PC-3 (cell line): ENCODE measurements around the gene JMJD6. TPM values are rescaled to one million over a fixed set of nuclear protein-coding genes. Genes with fewer than 3 reads are reported as not detected.

ENCODE experiments used
- ATAC-seq: fragments of 200-7000 bp; cut with Tn5 transposase; 2 replicates; pipeline ENCODE4 v1.9.1; 2020; ENCODE audit warnings: mild to moderate bottlenecking, moderate library complexity
- BruUV-seq: library from RNA; stranded (reverse); fragments of 400-500 nt; replicated peaks from 2 replicates; lab custom pipeline; 2021; lab: Mats Ljungman, UMichigan
- CTCF ChIA-PET: fragments of 300-600 bp; sonication (Branson Sonifier 250); formaldehyde crosslinking; loops from one replicate; lab custom pipeline; 2022; ENCODE audit warnings: antibody characterized with exemption; lab: Charles Lee
- POLR2A ChIA-PET: fragments of 300-600 bp; sonication (Branson Sonifier 250); formaldehyde crosslinking; loops from one replicate; lab custom pipeline; 2022; ENCODE audit warnings: antibody characterized with exemption; ENCODE audit not compliant: unreplicated experiment; lab: Charles Lee
- DNase-seq: peaks from one replicate; pipeline ENCODE4 v3.0.0-alpha.2; 2015
- H2AFZ ChIP-seq: fragments of 300-600 bp; sonication (generic); 2 replicates; pipeline ENCODE4 v1.6.0; 2016; ENCODE audit warnings: antibody characterized with exemption, low read length
- H3F3A ChIP-seq: fragments of 300-600 bp; sonication (generic); one replicate; pipeline ENCODE4 v1.6.0; 2017; ENCODE audit warnings: antibody characterized with exemption, low read length, control low read depth, mild to moderate bottlenecking; ENCODE audit not compliant: unreplicated experiment
- H3K27ac ChIP-seq: fragments of 300-600 bp; sonication (generic); 2 replicates; pipeline ENCODE4 v1.5.1; 2016; ENCODE audit warnings: mild to moderate bottlenecking, low read length
- H3K27me3 ChIP-seq: fragments of 300-600 bp; sonication (generic); 2 replicates; pipeline ENCODE4 v1.6.1; 2016; ENCODE audit warnings: low read length, mixed read lengths
- H3K36me3 ChIP-seq: fragments of 300-600 bp; sonication (generic); 2 replicates; pipeline ENCODE4 v1.6.1; 2016; ENCODE audit warnings: low read depth, mixed run types, low read length, mixed read lengths
- H3K4me1 ChIP-seq: fragments of 300-600 bp; sonication (generic); 2 replicates; pipeline ENCODE4 v1.5.1; 2016; ENCODE audit warnings: low read length; ENCODE audit not compliant: insufficient read depth
- H3K4me2 ChIP-seq: fragments of 300-600 bp; sonication (generic); 2 replicates; pipeline ENCODE4 v1.6.0; 2016; ENCODE audit warnings: low read length
- H3K4me3 ChIP-seq: fragments of 300-600 bp; sonication (generic); 2 replicates; pipeline ENCODE4 v1.5.1; 2016; ENCODE audit warnings: mild to moderate bottlenecking, low read length, mixed read lengths
- H3K79me2 ChIP-seq: fragments of 300-600 bp; sonication (generic); 2 replicates; pipeline ENCODE4 v1.6.1; 2017; ENCODE audit warnings: low read length, mixed read lengths
- H3K9ac ChIP-seq: fragments of 300-600 bp; sonication (generic); 2 replicates; pipeline ENCODE4 v1.6.0; 2016; ENCODE audit warnings: mild to moderate bottlenecking, low read length
- H3K9me2 ChIP-seq: fragments of 300-600 bp; sonication (generic); replicated peaks from 2 replicates; pipeline ENCODE4 v1.6.1; 2016; ENCODE audit warnings: mixed run types, low read length, mixed read lengths
- H3K9me3 ChIP-seq: fragments of 300-600 bp; sonication (generic); 2 replicates; pipeline ENCODE4 v1.6.1; 2016; ENCODE audit warnings: low read length, mixed read lengths
- H4K20me1 ChIP-seq: fragments of 300-600 bp; sonication (generic); 2 replicates; pipeline ENCODE4 v1.6.1; 2016; ENCODE audit warnings: low read length, mixed read lengths
- CTCF ChIP-seq: fragments of 300-600 bp; sonication (generic); conservative IDR thresholded peaks from 2 replicates; pipeline ENCODE4 v1.5.1; 2017; ENCODE audit warnings: antibody characterized with exemption, low read depth, mild to moderate bottlenecking, low read length
- EZH2 ChIP-seq: fragments of 300-600 bp; sonication (generic); IDR thresholded peaks from one replicate; pipeline ENCODE4 v1.6.1; 2017; ENCODE audit warnings: antibody characterized with exemption, mild to moderate bottlenecking, low read length; ENCODE audit not compliant: unreplicated experiment
- EZH2phosphoT487 ChIP-seq: fragments of 300-600 bp; sonication (generic); IDR thresholded peaks from 2 replicates; pipeline ENCODE4 v1.6.1; 2018; ENCODE audit warnings: mild to moderate bottlenecking, antibody characterized with exemption, low read length, borderline replicate concordance
- intact Hi-C: fragments of 100-400 bp; cut with micrococcal nuclease; formaldehyde crosslinking; loops from 2 replicates; pipeline ENCODE4 v1.9.0; 2023
- total RNA-seq: library from RNA; depleted of rRNA; stranded (reverse); fragments of >200 nt; gene quantifications from 2 replicates; pipeline ENCODE4 v1.2.3, GENCODE V29; 2014

The JMJD6 gene
- total RNA-seq, 1 experiment from 2014 or later = 39.0 TPM

- DNase-seq = no peak
- TF ChIP-seq EZH2 (no peak), EZH2phosphoT487 (no peak), CTCF (no peak)
- Histone ChIP-seq H3K27ac (no peak overlapping the region), H3K9me2 (no peaks in the 10 kb centered on the region), H3K4me1 (peaks cover 17% of the 10 kb centered on the region), H3K4me3 (no peak overlapping the region), H2AFZ (no peak overlapping the region), H3F3A (no peaks in the 10 kb centered on the region), H3K79me2 (no peaks in the 10 kb centered on the region), H3K36me3 (no peaks in the 10 kb centered on the region), H4K20me1 (no peaks in the 10 kb centered on the region), H3K4me2 (no peak overlapping the region), H3K9me3 (no peaks in the 10 kb centered on the region), H3K9ac (no peak overlapping the region), H3K27me3 (no peaks in the 10 kb centered on the region)
- ATAC-seq = no peak
- intact Hi-C loops = no loop called here
- CTCF ChIA-PET = no interaction called here
- BruUV-seq = no TSS peak
- POLR2A ChIA-PET = interaction anchor here (0.5 kb wide), 1 partner anchor 1124 kb away, joined by 4 read pairs; no protein-coding TSS in a partner anchor
Measured at GRCh38 chr17:76685846-76686245, 40.6 kb downstream of the JMJD6 start.

- TF ChIP-seq EZH2phosphoT487 (no peak), CTCF (no peak), EZH2 (no peak)
- no peak overlapping the region for H3K9ac ChIP-seq
- no peaks in the 10 kb centered on the region for H3K9me2 ChIP-seq
- BruUV-seq = no TSS peak
- DNase-seq = no peak
- no peaks in the 10 kb centered on the region for H3K27me3 ChIP-seq
- no peaks in the 10 kb centered on the region for H3K36me3 ChIP-seq
- no peak overlapping the region for H3K4me3 ChIP-seq
- no peak overlapping the region for H3K27ac ChIP-seq
- H3K4me2 ChIP-seq = no peak overlapping the region
- no peaks in the 10 kb centered on the region for H4K20me1 ChIP-seq
- ChIA-PET CTCF (no interaction called here), POLR2A (no interaction called here)
- ATAC-seq = no peak
- intact Hi-C loops = no loop called here
- no peaks in the 10 kb centered on the region for H3K9me3 ChIP-seq
- H3K79me2 ChIP-seq = no peaks in the 10 kb centered on the region
- H3F3A ChIP-seq = no peaks in the 10 kb centered on the region
- H3K4me1 ChIP-seq = peaks cover 17% of the 10 kb centered on the region
- H2AFZ ChIP-seq = no peak overlapping the region
Measured at GRCh38 chr17:76685366-76685765, 41.0 kb downstream of the JMJD6 start.

DNA sequence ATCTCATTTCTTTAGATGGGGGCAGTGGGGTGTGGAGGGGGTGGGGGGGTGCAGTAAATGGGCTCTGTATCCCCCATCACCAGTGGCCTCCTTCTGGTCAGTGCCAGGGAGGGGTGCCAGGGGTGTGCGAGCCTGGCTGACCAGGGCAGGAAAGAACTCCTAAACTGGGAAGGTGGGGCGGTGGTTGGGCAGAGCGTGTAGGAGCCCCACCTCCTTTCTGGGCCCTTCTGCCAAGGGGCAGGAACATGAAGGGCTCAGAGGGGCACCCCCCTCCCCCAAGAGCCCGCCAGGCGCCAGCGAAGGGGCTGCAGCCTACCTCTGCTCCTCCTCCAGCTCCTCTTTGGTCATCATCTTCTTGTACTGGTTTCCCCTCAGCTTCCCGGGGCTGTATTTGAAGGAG is 41.6 kb downstream of the JMJD6 start:
- Histone ChIP-seq H3K4me2 (no peak overlapping the region), H3K27me3 (no peaks in the 10 kb centered on the region), H3K9me3 (no peaks in the 10 kb centered on the region), H3K9me2 (no peaks in the 10 kb centered on the region), H2AFZ (no peak overlapping the region), H3K79me2 (no peaks in the 10 kb centered on the region), H3F3A (no peaks in the 10 kb centered on the region), H3K9ac (no peak overlapping the region), H3K4me1 (peaks cover 17% of the 10 kb centered on the region), H3K27ac (no peak overlapping the region), H3K4me3 (no peak overlapping the region), H3K36me3 (no peaks in the 10 kb centered on the region), H4K20me1 (no peaks in the 10 kb centered on the region)
- ChIA-PET CTCF (no interaction called here), POLR2A (no interaction called here)
- no peak for TF ChIP-seq EZH2
- no peak for TF ChIP-seq EZH2phosphoT487
- no peak for TF ChIP-seq CTCF
- DNase-seq (no peak), ATAC-seq (no peak)
- no TSS peak for BruUV-seq
- intact Hi-C loops = no loop called here
